GM12801 (cell line): ENCODE measurements around the gene SH3BGRL2.

Source experiments
- TF ChIP-seq, protein P1 (sequence below): IDR thresholded peaks from one replicate; pipeline ENCODE4 v1.5.1; 2011; ENCODE audit warnings: control low read depth; ENCODE audit not compliant: insufficient read length; ENCODE audit errors: extremely low read depth

The SH3BGRL2 gene

DNA sequence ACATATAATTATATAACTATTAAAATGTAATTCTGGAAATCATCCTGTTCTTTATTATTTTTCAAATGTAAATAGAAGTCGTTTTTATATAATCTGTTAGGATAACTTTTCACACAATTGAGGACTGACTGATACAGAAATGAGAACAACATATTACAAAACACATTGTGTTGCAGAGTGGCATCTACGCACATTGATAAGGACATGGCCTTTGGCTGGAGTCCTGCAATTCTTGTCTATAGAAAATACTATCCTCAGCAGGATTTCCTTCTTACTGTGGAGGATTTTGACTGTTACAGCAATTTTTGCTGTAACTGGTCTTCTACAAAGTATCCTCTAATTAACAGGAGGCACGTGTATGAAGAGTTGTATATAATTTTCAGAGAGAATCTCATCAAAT is 19.8 kb downstream of the SH3BGRL2 start:
- TF ChIP-seq, protein P1, sequence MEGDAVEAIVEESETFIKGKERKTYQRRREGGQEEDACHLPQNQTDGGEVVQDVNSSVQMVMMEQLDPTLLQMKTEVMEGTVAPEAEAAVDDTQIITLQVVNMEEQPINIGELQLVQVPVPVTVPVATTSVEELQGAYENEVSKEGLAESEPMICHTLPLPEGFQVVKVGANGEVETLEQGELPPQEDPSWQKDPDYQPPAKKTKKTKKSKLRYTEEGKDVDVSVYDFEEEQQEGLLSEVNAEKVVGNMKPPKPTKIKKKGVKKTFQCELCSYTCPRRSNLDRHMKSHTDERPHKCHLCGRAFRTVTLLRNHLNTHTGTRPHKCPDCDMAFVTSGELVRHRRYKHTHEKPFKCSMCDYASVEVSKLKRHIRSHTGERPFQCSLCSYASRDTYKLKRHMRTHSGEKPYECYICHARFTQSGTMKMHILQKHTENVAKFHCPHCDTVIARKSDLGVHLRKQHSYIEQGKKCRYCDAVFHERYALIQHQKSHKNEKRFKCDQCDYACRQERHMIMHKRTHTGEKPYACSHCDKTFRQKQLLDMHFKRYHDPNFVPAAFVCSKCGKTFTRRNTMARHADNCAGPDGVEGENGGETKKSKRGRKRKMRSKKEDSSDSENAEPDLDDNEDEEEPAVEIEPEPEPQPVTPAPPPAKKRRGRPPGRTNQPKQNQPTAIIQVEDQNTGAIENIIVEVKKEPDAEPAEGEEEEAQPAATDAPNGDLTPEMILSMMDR, result no peak

DNA sequence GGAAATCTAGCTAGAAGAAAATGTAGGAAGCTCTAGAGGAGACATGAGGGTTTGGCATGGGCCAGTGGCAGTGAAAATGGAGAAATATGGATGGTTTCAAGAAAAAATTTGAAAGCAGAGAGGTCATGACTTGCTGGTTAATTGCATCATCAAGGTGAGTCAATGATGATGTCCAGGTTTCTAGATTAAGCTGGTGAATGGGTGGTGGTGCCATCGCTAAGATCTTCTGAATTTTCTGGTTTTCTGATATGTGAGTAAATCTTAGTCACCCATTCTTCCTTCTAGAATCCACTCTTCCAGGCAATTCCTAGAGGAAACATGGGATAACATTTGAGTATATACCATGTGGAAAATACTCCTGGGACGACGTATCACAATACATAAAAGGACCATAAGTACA is 25.0 kb downstream of the SH3BGRL2 start:
- TF ChIP-seq, protein P1, result no peak

DNA sequence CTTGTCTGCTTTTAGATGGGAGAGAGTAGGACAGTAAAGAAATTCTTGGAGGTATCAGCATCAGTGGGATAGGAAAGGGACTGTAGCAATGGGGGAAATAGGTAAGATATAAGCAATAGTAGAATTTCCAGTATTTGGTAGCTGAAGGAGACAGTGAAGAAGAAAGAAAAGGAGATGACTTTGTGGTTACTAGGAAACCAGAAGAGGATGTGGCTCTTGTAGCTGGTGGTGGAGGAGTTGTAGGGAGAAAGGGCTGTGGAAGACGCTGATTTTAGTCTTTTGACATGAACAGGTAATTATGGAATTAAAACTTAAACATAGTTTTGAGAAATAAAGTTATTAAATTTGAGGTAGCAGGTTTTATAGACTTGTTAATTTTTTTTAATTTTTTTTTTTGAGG is 26.1 kb downstream of the SH3BGRL2 start:
- TF ChIP-seq, protein P1, result no peak

DNA sequence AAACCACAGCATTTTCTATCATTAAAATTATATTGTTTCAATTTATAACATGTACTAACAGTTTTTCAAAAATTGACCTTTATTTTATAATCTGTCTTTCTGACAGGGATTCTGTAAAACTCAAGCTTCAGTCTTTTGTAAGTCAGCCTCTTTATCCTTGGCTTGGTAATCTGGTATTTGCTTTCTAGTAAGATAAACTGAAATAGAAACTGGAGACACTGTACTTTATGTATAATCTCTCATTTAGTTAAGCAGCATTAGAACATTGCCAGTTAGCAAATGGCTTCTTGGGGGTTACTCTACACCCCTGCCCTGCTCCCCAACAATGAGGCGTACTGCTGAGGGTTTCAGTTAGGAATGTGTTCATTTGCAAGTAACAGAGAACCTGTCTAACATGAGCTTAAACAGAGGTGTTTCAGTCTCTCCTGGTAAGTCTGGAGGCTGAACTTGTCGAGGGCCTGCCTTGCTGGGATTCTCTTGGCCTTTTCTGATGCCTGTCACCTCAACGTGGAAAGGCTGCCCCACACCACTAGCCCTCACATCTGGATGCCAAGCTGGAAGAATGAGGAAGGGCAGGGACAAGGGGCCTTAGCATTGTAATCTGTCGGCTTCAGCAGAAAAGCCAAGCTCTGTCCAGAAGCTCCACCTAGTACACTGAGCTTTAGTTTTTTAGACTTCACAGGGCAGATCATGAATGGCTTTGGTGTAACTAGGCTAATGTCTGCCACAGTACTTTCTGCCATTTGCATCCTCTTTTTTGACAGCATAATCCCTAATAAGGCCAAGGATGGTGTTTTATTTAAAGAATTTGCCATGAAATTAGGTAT is 34.8 kb downstream of the SH3BGRL2 start:
- TF ChIP-seq, protein P1, result no peak

DNA sequence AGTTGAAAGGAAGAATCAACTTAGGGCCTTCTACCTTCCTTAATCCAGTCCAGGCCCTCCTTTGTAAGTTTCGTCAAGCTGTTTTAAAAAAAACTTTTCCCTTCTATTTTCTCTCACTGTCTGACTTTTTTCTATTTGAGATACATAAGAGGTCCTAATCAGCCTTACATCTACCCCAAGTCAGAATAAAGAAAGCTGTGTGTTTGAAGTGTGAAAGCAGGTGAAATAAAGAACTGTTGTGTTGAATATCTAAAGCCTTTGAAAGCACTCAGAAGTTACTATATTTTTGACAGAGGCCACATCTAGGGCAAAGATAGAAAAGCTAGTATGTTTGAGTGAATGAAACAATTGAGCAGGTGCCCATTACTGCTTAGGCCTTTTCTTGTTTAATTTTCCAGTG is 35.5 kb downstream of the SH3BGRL2 start:
- TF ChIP-seq, protein P1, result no peak

DNA sequence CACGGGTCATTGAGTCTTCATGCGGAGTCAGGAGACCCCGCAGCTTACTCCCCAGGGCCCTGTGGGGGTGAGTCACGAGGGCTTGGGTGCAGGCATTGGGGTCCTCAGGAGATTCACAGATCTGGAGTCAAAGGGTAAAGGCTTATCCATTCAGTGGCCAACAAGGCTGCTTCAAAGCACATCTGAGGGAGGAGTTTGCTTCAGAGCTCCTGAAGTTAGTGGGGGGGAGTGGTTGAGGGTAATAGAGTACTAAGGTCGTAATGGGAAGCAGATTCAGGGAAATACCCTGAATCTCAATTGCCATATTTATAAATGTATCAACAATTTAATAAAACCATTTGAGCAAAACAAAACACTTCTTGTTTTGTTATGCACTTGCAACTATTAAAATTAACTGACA is 37.3 kb downstream of the SH3BGRL2 start:
- TF ChIP-seq, protein P1, result no peak

DNA sequence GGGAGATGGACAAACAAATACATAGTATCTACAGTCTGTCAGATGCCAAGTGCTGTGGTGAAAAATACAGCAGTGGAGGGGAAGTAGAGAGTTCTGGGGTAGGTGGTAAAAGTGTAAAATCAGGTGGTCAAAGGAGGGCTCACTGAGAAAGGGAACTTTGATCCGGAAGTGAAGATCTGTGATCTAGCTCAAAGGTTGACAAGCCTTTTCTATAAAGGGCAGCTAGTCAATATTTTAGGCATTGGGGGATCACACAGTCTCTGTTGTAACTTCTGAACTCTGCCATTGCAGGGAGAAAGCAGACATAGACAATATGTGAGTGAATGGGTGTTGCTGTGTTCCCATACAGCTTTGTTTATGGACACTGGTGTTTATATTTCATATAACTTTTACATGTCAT is 38.6 kb downstream of the SH3BGRL2 start:
- TF ChIP-seq, protein P1, result no peak
